H9 (cell line): ENCODE measurements around the gene ERP27. TPM values are rescaled to one million over a fixed set of nuclear protein-coding genes. Genes with fewer than 3 reads are reported as not detected.

ENCODE experiments used
- DNase-seq: peaks from one replicate; pipeline ENCODE4 v3.0.0-alpha.2; 2017
- H2AFZ ChIP-seq: one replicate; pipeline ENCODE4 v1.6.1; 2013; ENCODE audit warnings: mild to moderate bottlenecking, low read length, control low read depth, moderate library complexity
- H2AK5ac ChIP-seq: 2 replicates; pipeline ENCODE4 v1.6.1; 2013; ENCODE audit warnings: low read length, control low read depth, mixed read lengths; ENCODE audit not compliant: insufficient read length
- H2BK120ac ChIP-seq: one replicate; pipeline ENCODE4 v1.6.1; 2013; ENCODE audit warnings: low read depth, mild to moderate bottlenecking, low read length, control low read depth, inconsistent platforms; ENCODE audit not compliant: poor library complexity, severe bottlenecking
- H2BK12ac ChIP-seq: 2 replicates; pipeline ENCODE4 v1.6.1; 2013; ENCODE audit warnings: low read length, control low read depth, mixed read lengths, low read depth; ENCODE audit not compliant: insufficient read length
- H2BK15ac ChIP-seq: 2 replicates; pipeline ENCODE4 v1.6.1; 2013; ENCODE audit warnings: low read depth, low read length, control low read depth
- H2BK20ac ChIP-seq: one replicate; pipeline ENCODE4 v1.6.1; 2013; ENCODE audit warnings: low read depth, mild to moderate bottlenecking, low read length, control low read depth, inconsistent platforms; ENCODE audit not compliant: poor library complexity, severe bottlenecking
- H2BK5ac ChIP-seq: 2 replicates; pipeline ENCODE4 v1.6.1; 2013; ENCODE audit warnings: low read length, control low read depth, mixed read lengths; ENCODE audit not compliant: insufficient read length
- H3K14ac ChIP-seq: 2 replicates; pipeline ENCODE4 v1.6.1; 2013; ENCODE audit warnings: low read length, control low read depth; ENCODE audit not compliant: insufficient read depth
- H3K18ac ChIP-seq: 2 replicates; pipeline ENCODE4 v1.6.1; 2013; ENCODE audit warnings: low read depth, mild to moderate bottlenecking, mixed read lengths, low read length, control low read depth; ENCODE audit not compliant: insufficient read length
- H3K23ac ChIP-seq: 2 replicates; pipeline ENCODE4 v1.6.1; 2013; ENCODE audit warnings: low read length, control low read depth, mixed read lengths, low read depth; ENCODE audit not compliant: insufficient read length
- H3K23me2 ChIP-seq: 2 replicates; pipeline ENCODE4 v1.6.1; 2013; ENCODE audit warnings: low read depth, mild to moderate bottlenecking, mixed read lengths, low read length, control low read depth; ENCODE audit not compliant: insufficient read length, poor library complexity, severe bottlenecking
- H3K27ac ChIP-seq: 2 replicates; pipeline ENCODE4 v1.5.1; 2013; ENCODE audit warnings: low read length, control low read depth, mixed read lengths, low read depth; ENCODE audit not compliant: insufficient read length
- H3K27me3 ChIP-seq: 2 replicates; pipeline ENCODE4 v1.6.1; 2013; ENCODE audit warnings: low read length, control low read depth, inconsistent platforms; ENCODE audit not compliant: insufficient read depth
- H3K4ac ChIP-seq: 2 replicates; pipeline ENCODE4 v1.6.1; 2013; ENCODE audit warnings: low read depth, mild to moderate bottlenecking, control low read depth, inconsistent platforms, low read length, moderate library complexity
- H3K4me1 ChIP-seq: 2 replicates; pipeline ENCODE4 v1.6.1; 2013; ENCODE audit warnings: low read length, control low read depth, inconsistent platforms; ENCODE audit not compliant: insufficient read depth
- H3K4me2 ChIP-seq: 2 replicates; pipeline ENCODE4 v1.6.1; 2013; ENCODE audit warnings: low read length, control low read depth, mixed read lengths; ENCODE audit not compliant: insufficient read length, insufficient read depth
- H3K56ac ChIP-seq: 2 replicates; pipeline ENCODE4 v1.6.1; 2013; ENCODE audit warnings: low read depth, mild to moderate bottlenecking, mixed read lengths, low read length, control low read depth; ENCODE audit not compliant: insufficient read length
- H3K79me1 ChIP-seq: 2 replicates; pipeline ENCODE4 v1.6.1; 2013; ENCODE audit warnings: low read depth, mild to moderate bottlenecking, moderate library complexity, low read length, control low read depth, inconsistent platforms; ENCODE audit not compliant: insufficient read depth, poor library complexity, severe bottlenecking
- H3K79me2 ChIP-seq: 2 replicates; pipeline ENCODE4 v1.6.1; 2013; ENCODE audit warnings: low read length, control low read depth, inconsistent platforms; ENCODE audit not compliant: insufficient read depth
- H3K9ac ChIP-seq: 2 replicates; pipeline ENCODE4 v1.6.1; 2013; ENCODE audit warnings: low read length, control low read depth, mixed read lengths; ENCODE audit not compliant: insufficient read length; ENCODE audit errors: extremely low read depth
- H3K9me3 ChIP-seq: one replicate; pipeline ENCODE4 v1.6.1; 2013; ENCODE audit warnings: low read depth, low read length, inconsistent platforms; ENCODE audit not compliant: control insufficient read depth
- H3T11ph ChIP-seq: one replicate; pipeline ENCODE4 v1.6.1; 2013; ENCODE audit warnings: mild to moderate bottlenecking, low read length, control low read depth, inconsistent platforms
- H4K20me1 ChIP-seq: one replicate; pipeline ENCODE4 v1.6.1; 2013; ENCODE audit not compliant: control insufficient read depth, insufficient read length, insufficient read depth
- H4K5ac ChIP-seq: 2 replicates; pipeline ENCODE4 v1.6.1; 2013; ENCODE audit warnings: low read depth, mild to moderate bottlenecking, mixed read lengths, low read length, control low read depth; ENCODE audit not compliant: insufficient read length
- H4K8ac ChIP-seq: replicated peaks from 2 replicates; pipeline ENCODE4 v1.6.1; 2013; ENCODE audit warnings: low read length, control low read depth, mixed read lengths, low read depth; ENCODE audit not compliant: insufficient read length
- H4K91ac ChIP-seq: 2 replicates; pipeline ENCODE4 v1.6.1; 2013; ENCODE audit warnings: low read depth, mild to moderate bottlenecking, moderate library complexity, mixed read lengths, low read length, control low read depth; ENCODE audit not compliant: insufficient read length
- H3K27ac Mint-ChIP-seq, 3 experiments: 2 replicates in 2 of 3; 3 replicates in 1 of 3; pipeline ENCODE4 v1.8.0; 2020 to 2021; ENCODE audit warnings: mixed read lengths in 3 of 3, mild to moderate bottlenecking in 1 of 3, moderate library complexity in 1 of 3
- H3K27me3 Mint-ChIP-seq: 2 replicates; pipeline ENCODE4 v1.8.0; 2021; ENCODE audit warnings: low read depth, mild to moderate bottlenecking, moderate library complexity, mixed read lengths
- H3K36me3 Mint-ChIP-seq, 3 experiments: 2 replicates in 2 of 3; 3 replicates in 1 of 3; pipeline ENCODE4 v1.8.0; 2020 to 2021; ENCODE audit warnings: low read depth in 3 of 3, mixed read lengths in 3 of 3; ENCODE audit not compliant: insufficient read depth in 1 of 3
- H3K4me1 Mint-ChIP-seq, 2 experiments: 2 replicates each; pipeline ENCODE4 v1.8.0; 2020; ENCODE audit warnings: mixed read lengths in 2 of 2
- H3K4me3 Mint-ChIP-seq, 2 experiments: 2 replicates in 1 of 2; 3 replicates in 1 of 2; pipeline ENCODE4 v1.8.0; 2020 to 2021; ENCODE audit warnings: mild to moderate bottlenecking in 2 of 2, mixed read lengths in 2 of 2, moderate library complexity in 1 of 2
- H3K9me3 Mint-ChIP-seq, 2 experiments: 2 replicates in 1 of 2; 3 replicates in 1 of 2; pipeline ENCODE4 v1.8.0; 2020; ENCODE audit warnings: mild to moderate bottlenecking in 2 of 2, mixed read lengths in 2 of 2, moderate library complexity in 1 of 2
- CTCF ChIP-seq: fragments of 200-600 bp; sonication (generic); conservative IDR thresholded peaks from 3 replicates; pipeline ENCODE4 v1.8.0; 2021; ENCODE audit warnings: antibody characterized with exemption, mild to moderate bottlenecking
- WGBS: extraction: QIAGEN DNeasy Blood & Tissue Kit; methylation state at CpG from one replicate; pipeline ENCODE4 v1.1.7; 2013; ENCODE audit warnings: missing lambda C conversion rate, low lambda C conversion rate, mixed read lengths; ENCODE audit not compliant: insufficient read length; ENCODE audit errors: extremely low coverage; 5-methylcytosine and 5-hydroxymethylcytosine counted together
- total RNA-seq: library from RNA; stranded (reverse); gene quantifications from 2 replicates; pipeline ENCODE4 v1.2.1, GENCODE V29; 2021

ERP27 gene
- total RNA-seq, 1 experiment from 2014 or later = not detected

- Histone ChIP-seq H3K18ac (no peak overlapping the region), H2BK5ac (no peak overlapping the region), H3K23me2 (no peaks in the 10 kb centered on the region), H3K4me1 (no peaks in the 10 kb centered on the region), H3K9me3 (no peaks in the 10 kb centered on the region), H2AFZ (no peak overlapping the region), H3K4me2 (no peak overlapping the region), H3K4ac (no peak overlapping the region), H3K27ac (no peak overlapping the region), H2AK5ac (no peak overlapping the region), H3K56ac (no peak overlapping the region), H4K8ac (no peak overlapping the region), H3K14ac (no peak overlapping the region), H4K91ac (no peak overlapping the region), H4K20me1 (no peaks in the 10 kb centered on the region), H3T11ph (no peak overlapping the region), H3K79me1 (no peaks in the 10 kb centered on the region), H3K9ac (no peak overlapping the region), H2BK12ac (no peak overlapping the region), H3K79me2 (no peaks in the 10 kb centered on the region), H3K27me3 (no peaks in the 10 kb centered on the region), H2BK20ac (no peak overlapping the region), H3K23ac (no peak overlapping the region), H2BK15ac (no peak overlapping the region), H2BK120ac (no peak overlapping the region), H4K5ac (no peak overlapping the region)
- H3K9me3 Mint-ChIP-seq = no peaks in the 10 kb centered on the region
- peaks cover 0 to 4% of the 10 kb centered on the region in 2 experiments; a peak in 2 of 4 replicates for H3K4me1 Mint-ChIP-seq
- H3K27me3 Mint-ChIP-seq = no peaks in the 10 kb centered on the region
- H3K4me3 Mint-ChIP-seq = no peak overlapping the region
- H3K36me3 Mint-ChIP-seq = no peaks in the 10 kb centered on the region
- DNase-seq = no peak
- WGBS = no CpG with 5 or more reads among the region's 5 CpGs
- no peak overlapping the region for H3K27ac Mint-ChIP-seq
- no peak for TF ChIP-seq CTCF
Observed at GRCh38 chr12:14903386-14904098, 34.8 kb downstream of the ERP27 start.
